RWPE2 (cell line): ENCODE data around the gene NMBR.
"Not testable (repeated sequence)": the region's sequence is repeated elsewhere in the genome, so short reads cannot be mapped to it uniquely, and the experiment has no call there.

Experiments used
- ATAC-seq: fragments of 200-7000 bp; cut with Tn5 transposase; 3 replicates; pipeline ENCODE4 v1.9.1; 2021; ENCODE audit warnings: low read depth
- DNase-seq: peaks from one replicate; pipeline ENCODE4 v3.0.0-alpha.2; 2020; ENCODE audit warnings: low spot score
- H3K27ac ChIP-seq: fragments of 450-650 bp; 2 replicates; pipeline ENCODE4 v1.5.1; 2017; ENCODE audit warnings: mild to moderate bottlenecking; ENCODE audit not compliant: poor library complexity, severe bottlenecking
- H3K27me3 ChIP-seq: fragments of 250-450 bp; sonication (Bioruptor Pico); 2 replicates; pipeline ENCODE4 v1.5.1; 2021; ENCODE audit warnings: mild to moderate bottlenecking, moderate library complexity; ENCODE audit not compliant: insufficient read depth, poor library complexity, severe bottlenecking
- H3K36me3 ChIP-seq: fragments of 250-450 bp; sonication (Bioruptor Pico); 2 replicates; pipeline ENCODE4 v1.5.1; 2020; ENCODE audit warnings: low read depth, mild to moderate bottlenecking, moderate library complexity
- H3K4me1 ChIP-seq: fragments of 250-450 bp; sonication (Bioruptor Pico); 2 replicates; pipeline ENCODE4 v1.5.1; 2021; ENCODE audit warnings: mild to moderate bottlenecking, moderate library complexity; ENCODE audit not compliant: insufficient read depth, poor library complexity, severe bottlenecking
- H3K4me3 ChIP-seq: fragments of 250-450 bp; sonication (Bioruptor Pico); 2 replicates; pipeline ENCODE4 v1.5.1; 2021; ENCODE audit warnings: mild to moderate bottlenecking, moderate library complexity; ENCODE audit not compliant: severe bottlenecking
- H3K9me3 ChIP-seq: fragments of 250-450 bp; sonication (Bioruptor Pico); 2 replicates; pipeline ENCODE4 v1.5.1; 2021; ENCODE audit warnings: mild to moderate bottlenecking, moderate library complexity; ENCODE audit not compliant: severe bottlenecking
- CTCF ChIP-seq: fragments of 450-650 bp; IDR thresholded peaks from one replicate; pipeline ENCODE4 v1.5.1; 2017; ENCODE audit warnings: mild to moderate bottlenecking, moderate library complexity; ENCODE audit not compliant: poor library complexity, severe bottlenecking

Gene NMBR

DNA sequence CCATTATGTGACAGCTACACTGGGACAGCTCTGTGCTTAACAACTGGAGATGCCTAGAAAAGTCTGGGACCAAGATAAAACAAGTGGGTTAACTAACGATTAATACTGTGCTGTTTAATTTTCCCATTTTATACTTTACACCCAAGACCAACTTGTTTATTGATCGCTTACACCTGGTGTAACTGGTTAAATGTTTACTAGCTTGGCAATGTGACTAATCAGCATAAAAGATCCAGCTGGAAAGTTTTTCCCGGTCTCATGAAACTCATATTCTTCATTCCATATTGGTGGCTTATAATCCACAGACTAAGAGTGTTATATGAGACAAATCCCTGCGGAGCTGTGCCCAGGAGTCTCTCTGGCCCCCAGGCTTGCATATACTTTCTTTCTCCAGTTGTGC, 115.9 kb downstream of the NMBR start:
- no peak for TF ChIP-seq CTCF
- Histone ChIP-seq H3K36me3 (no peaks in the 10 kb centered on the region), H3K4me1 (no peaks in the 10 kb centered on the region), H3K27me3 (no peaks in the 10 kb centered on the region), H3K27ac (no peak overlapping the region), H3K9me3 (no peaks in the 10 kb centered on the region), H3K4me3 (no peak overlapping the region)
- DNase-seq: no peak
- no peak for ATAC-seq

- H3K27me3 ChIP-seq: no peaks in the 10 kb centered on the region
- no peak for ATAC-seq
These were observed 116.8 kb downstream of the NMBR start for GRCh38 chr6:142030115-142030619.

GRCh38 chr6:142028527-142028926, 118.4 kb downstream of the NMBR start:
- Histone ChIP-seq H3K4me1 (no peaks in the 10 kb centered on the region), H3K36me3 (no peaks in the 10 kb centered on the region), H3K27me3 (no peaks in the 10 kb centered on the region), H3K9me3 (no peaks in the 10 kb centered on the region), H3K27ac (no peak overlapping the region), H3K4me3 (no peak overlapping the region)
- DNase-seq (no peak), ATAC-seq (no peak)
- TF ChIP-seq CTCF: no peak

More at GRCh38 chr6:142030115-142030619, 116.8 kb downstream of the NMBR start:
- no peaks in the 10 kb centered on the region for H3K36me3 ChIP-seq
- TF ChIP-seq CTCF: no peak
- DNase-seq: no peak
- H3K4me3 ChIP-seq: no peak overlapping the region
- H3K4me1 ChIP-seq: no peaks in the 10 kb centered on the region
- H3K27ac ChIP-seq: no peak overlapping the region
- H3K9me3 ChIP-seq: no peaks in the 10 kb centered on the region

GRCh38 chr6:142027804-142028203, 119.1 kb downstream of the NMBR start:
- not testable (repeated sequence) for H3K9me3 ChIP-seq, DNase-seq, ATAC-seq, H3K4me3 ChIP-seq, H3K36me3 ChIP-seq, H3K27ac ChIP-seq, H3K27me3 ChIP-seq, H3K4me1 ChIP-seq

DNA sequence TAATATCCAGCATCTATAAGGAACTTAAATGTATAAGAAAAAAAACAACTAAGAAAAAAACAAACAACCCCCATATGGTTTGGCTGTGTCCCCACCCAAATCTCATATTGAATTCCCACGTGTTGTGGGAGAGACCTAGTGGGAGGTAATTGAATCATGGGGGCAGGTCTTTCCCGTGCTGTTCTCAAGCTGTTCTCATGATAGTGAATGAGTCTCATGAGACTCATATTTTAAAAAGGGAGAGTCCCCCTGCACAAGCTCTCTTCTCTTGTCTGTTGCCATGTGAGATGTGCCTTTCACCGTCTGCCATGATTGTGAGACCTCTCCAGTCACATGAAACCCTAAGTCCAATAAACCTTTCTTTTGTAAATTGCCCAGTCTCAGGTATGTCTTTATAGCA, 119.8 kb downstream of the NMBR start:
- ATAC-seq: no peak
- TF ChIP-seq CTCF: no peak
- H3K27me3 ChIP-seq: no peaks in the 10 kb centered on the region
- no peaks in the 10 kb centered on the region for H3K9me3 ChIP-seq
- H3K36me3 ChIP-seq: no peaks in the 10 kb centered on the region
- no peak overlapping the region for H3K27ac ChIP-seq
- no peaks in the 10 kb centered on the region for H3K4me1 ChIP-seq
- H3K4me3 ChIP-seq: no peak overlapping the region
- DNase-seq: no peak
